Measurements from ENCODE around the gene USP14. TPM values are rescaled to one million over a fixed set of nuclear protein-coding genes. Genes with fewer than 3 reads are reported as not detected.

USP14 gene
- total RNA-seq, 8 experiments from 2014 or later, result 18.3 to 77.0 (median 23.0) TPM

GRCh38 chr18:260547-260946 is 102.2 kb downstream of the USP14 start:
- Histone ChIP-seq H3K4me3 (no peak overlapping the region), H3K27ac (no peak overlapping the region), H3K4me1 (replicated peaks in 1 of 2) (no peaks in the 10 kb centered on the region)
- WGBS, 10 experiments, result 48 to 100% (median 90%) methylated on average over 1 to 2 of the region's 2 CpGs
- ATAC-seq (replicated peaks in 6 of 8), result peak in 1 of 8 experiments; percentile 30
- in situ Hi-C loops (cut with MboI; ENCODE audit: low pct_unique_long_range_greater_than_20kb in 2 of 9, low sequenced_read_pairs in 9 of 9, unreplicated experiment in 9 of 9), result no loop called here

DNA sequence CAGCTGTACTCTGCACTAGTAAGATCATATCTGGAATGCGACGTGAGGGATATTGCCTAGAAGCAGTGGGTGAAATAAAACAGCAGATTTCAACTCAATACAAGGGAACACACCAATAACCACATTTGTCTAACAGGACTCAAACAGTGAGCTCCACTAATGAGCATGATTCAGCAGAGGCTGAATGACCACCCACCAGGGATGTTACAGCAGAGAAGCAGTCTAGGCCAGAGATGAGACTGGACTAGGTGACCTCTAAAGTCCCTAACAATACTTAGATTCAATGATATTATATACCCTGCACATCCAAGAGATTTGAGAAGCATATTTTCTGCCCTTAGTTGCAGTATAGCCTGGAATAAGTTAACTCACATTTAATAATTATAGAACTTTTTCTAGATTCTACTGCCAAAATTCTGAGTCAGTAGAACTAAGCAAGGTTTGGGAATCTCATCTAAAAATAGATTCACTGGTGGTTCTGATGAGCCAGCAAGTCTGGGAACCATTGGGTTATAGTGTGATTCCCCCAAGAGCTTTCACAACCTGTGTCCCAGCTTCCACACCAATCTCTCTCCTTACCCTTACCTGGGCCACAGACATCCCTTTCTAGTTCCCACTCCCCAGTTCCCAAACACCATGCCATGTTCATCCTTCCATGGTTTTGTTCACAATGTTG is 103.2 kb downstream of the USP14 start:
- no peak for ATAC-seq (replicated peaks in 6 of 8)
- in situ Hi-C loops (cut with MboI; ENCODE audit: low pct_unique_long_range_greater_than_20kb in 2 of 9, low sequenced_read_pairs in 9 of 9, unreplicated experiment in 9 of 9), result no loop called here
- Histone ChIP-seq H3K27ac (no peak overlapping the region), H3K4me1 (replicated peaks in 1 of 2) (peaks cover 1% of the 10 kb centered on the region in 2 donors), H3K4me3 (no peak overlapping the region)
- WGBS, 10 experiments, result 88 to 100% (median 94%) methylated on average over 2 of the region's 2 CpGs; no CpG with 5 or more reads in 2 of the 10 experiments

Other genes starting within 250 kb of the USP14 start
- 1 to 10 TPM in 2 of 8 experiments, under 1 TPM in 2, not detected in 4; 0.36 to 1.8 (median 1.00) TPM for gene TUBB8B, start 108.9 kb upstream of the USP14 start, total RNA-seq
- 100 to 1,000 TPM in 1 of 8 experiments, 10 to 100 TPM in 7; 22.3 to 159 (median 54.4) TPM for gene THOC1, start 109.5 kb downstream of the USP14 start, total RNA-seq

All from motor neuron (in vitro differentiated cells).